H1 (cell line): ENCODE measurements around the gene BSN. TPM values are rescaled to one million over a fixed set of nuclear protein-coding genes. Genes with fewer than 3 reads are reported as not detected.
A peak's percentile ranks its signal among the peaks of the same experiment; 100 is the strongest.

ENCODE experiments used
- CTCF ChIA-PET: fragments of 300-600 bp; sonication (Branson Sonifier 250); formaldehyde crosslinking; loops from one replicate; lab custom pipeline; 2021; ENCODE audit not compliant: partially characterized antibody; lab: Charles Lee
- POLR2A ChIA-PET: fragments of 300-600 bp; sonication (Branson Sonifier 250); formaldehyde crosslinking; loops from one replicate; lab custom pipeline; 2021; ENCODE audit warnings: inconsistent platforms; ENCODE audit not compliant: partially characterized antibody; lab: Charles Lee
- DNase-seq, 2 experiments: peaks; one replicate each; pipeline versions ENCODE4 v3.0.0 to v3.0.0-alpha.2; 2010 to 2022; ENCODE audit warnings: low spot score in 2 of 2, low read depth in 1 of 2, mixed read lengths in 1 of 2
- FAIRE-seq: peaks from 2 replicates; lab custom pipeline; 2011; peaks lifted over from hg19 to GRCh38; lab: Jason Lieb, UNC
- H2AFZ ChIP-seq: 2 replicates; pipeline ENCODE4 v1.8.1; 2012; ENCODE audit warnings: low read length, inconsistent platforms
- H2AK5ac ChIP-seq: 2 replicates; pipeline ENCODE4 v1.6.1; 2013; ENCODE audit warnings: low read depth, low read length
- H2BK120ac ChIP-seq: replicated peaks from 2 replicates; pipeline ENCODE3; 2013; ENCODE audit warnings: low read depth, low read length, inconsistent platforms
- H2BK12ac ChIP-seq: 2 replicates; pipeline ENCODE4 v1.6.1; 2013; ENCODE audit warnings: low read depth, low read length
- H2BK15ac ChIP-seq: 2 replicates; pipeline ENCODE4 v1.6.1; 2013; ENCODE audit warnings: low read length
- H2BK20ac ChIP-seq: 2 replicates; pipeline ENCODE4 v1.6.1; 2013; ENCODE audit warnings: low read length
- H2BK5ac ChIP-seq: 2 replicates; pipeline ENCODE4 v1.6.1; 2013; ENCODE audit warnings: low read depth, low read length
- H3K14ac ChIP-seq: 2 replicates; pipeline ENCODE4 v1.6.1; 2013; ENCODE audit warnings: inconsistent platforms; ENCODE audit not compliant: insufficient read length
- H3K18ac ChIP-seq: 2 replicates; pipeline ENCODE4 v1.6.1; 2013; ENCODE audit warnings: low read length; ENCODE audit errors: extremely low read depth
- H3K23ac ChIP-seq: 2 replicates; pipeline ENCODE4 v1.6.1; 2013; ENCODE audit warnings: inconsistent platforms; ENCODE audit not compliant: insufficient read length
- H3K23me2 ChIP-seq: 2 replicates; pipeline ENCODE4 v1.6.1; 2013; ENCODE audit warnings: low read depth, low read length
- H3K27ac ChIP-seq: 2 replicates; pipeline ENCODE4 v1.6.1; 2011; ENCODE audit warnings: low read depth, low read length, inconsistent platforms
- H3K27me3 ChIP-seq, 4 experiments: replicated peaks in 1 of 4; 1 replicate in 1 of 4; 2 replicates in 3 of 4; pipeline versions ENCODE4 v1.6.1 to v1.8.1; 2011 to 2013; ENCODE audit warnings: low read length in 3 of 4, mild to moderate bottlenecking in 3 of 4, inconsistent platforms in 2 of 4, mixed read lengths in 2 of 4, moderate library complexity in 1 of 4; ENCODE audit not compliant: control insufficient read depth in 3 of 4, insufficient read depth in 3 of 4; ENCODE audit errors: extremely low read depth in 1 of 4
- H3K36me3 ChIP-seq, 4 experiments: 2 replicates each; pipeline versions ENCODE4 v1.6.1 to v1.8.1; 2011 to 2013; ENCODE audit warnings: mild to moderate bottlenecking in 4 of 4, low read length in 3 of 4, moderate library complexity in 2 of 4, control low read depth in 1 of 4, inconsistent platforms in 1 of 4; ENCODE audit not compliant: insufficient read depth in 4 of 4, control insufficient read depth in 2 of 4
- H3K4ac ChIP-seq: replicated peaks from 2 replicates; pipeline ENCODE3; 2013; ENCODE audit warnings: low read length, low read depth, mixed read lengths, inconsistent platforms; ENCODE audit not compliant: insufficient read length
- H3K4me1 ChIP-seq, 4 experiments: replicated peaks in 1 of 4; 1 replicate in 1 of 4; 2 replicates in 3 of 4; pipeline versions ENCODE4 v1.6.1 to v1.8.1; 2011 to 2013; ENCODE audit warnings: low read length in 3 of 4, inconsistent platforms in 2 of 4, mixed read lengths in 1 of 4; ENCODE audit not compliant: insufficient read depth in 4 of 4, control insufficient read depth in 3 of 4
- H3K4me2 ChIP-seq, 2 experiments: 2 replicates each; pipeline versions ENCODE4 v1.6.1 to v1.8.1; 2011 to 2013; ENCODE audit warnings: low read depth in 2 of 2, low read length in 2 of 2, control low read depth in 1 of 2, inconsistent platforms in 1 of 2, mild to moderate bottlenecking in 1 of 2; ENCODE audit not compliant: insufficient read depth in 1 of 2
- H3K4me3 ChIP-seq, 4 experiments: fragments of 200-600, 300-600 bp in 1 of 4; sonication (generic), shearing (Covaris generic), sonication (Bioruptor Twin) in 1 of 4; 2 replicates each; pipeline versions ENCODE4 v1.5.1 to v1.8.1; 2011 to 2016; ENCODE audit warnings: low read length in 4 of 4, low read depth in 3 of 4, control low read depth in 2 of 4, inconsistent platforms in 2 of 4, mild to moderate bottlenecking in 2 of 4, mixed read lengths in 1 of 4, moderate library complexity in 1 of 4; ENCODE audit not compliant: insufficient read depth in 2 of 4; ENCODE audit errors: extremely low read depth in 1 of 4
- H3K56ac ChIP-seq: replicated peaks from 2 replicates; pipeline ENCODE3; 2013; ENCODE audit warnings: low read depth, mild to moderate bottlenecking, mixed read lengths, low read length, inconsistent platforms; ENCODE audit not compliant: insufficient read length
- H3K79me1 ChIP-seq: 2 replicates; pipeline ENCODE4 v1.6.1; 2013; ENCODE audit warnings: low read depth, low read length, control low read depth
- H3K79me2 ChIP-seq, 2 experiments: 2 replicates each; pipeline versions ENCODE4 v1.6.1 to v1.8.1; 2012 to 2013; ENCODE audit warnings: low read length in 2 of 2, mild to moderate bottlenecking in 2 of 2, inconsistent platforms in 1 of 2; ENCODE audit not compliant: insufficient read depth in 2 of 2, control insufficient read depth in 1 of 2
- H3K9ac ChIP-seq, 4 experiments: replicated peaks in 1 of 4; 1 replicate in 1 of 4; 2 replicates in 3 of 4; pipeline versions ENCODE4 v1.6.1 to v1.8.1; 2011 to 2013; ENCODE audit warnings: low read depth in 3 of 4, low read length in 3 of 4, control low read depth in 2 of 4, mild to moderate bottlenecking in 2 of 4, moderate library complexity in 2 of 4, inconsistent platforms in 1 of 4; ENCODE audit errors: extremely low read depth in 1 of 4
- H3K9me3 ChIP-seq, 2 experiments: 2 replicates each; pipeline versions ENCODE4 v1.6.1 to v1.8.1; 2012 to 2013; ENCODE audit warnings: mild to moderate bottlenecking in 2 of 2, moderate library complexity in 2 of 2, control low read depth in 1 of 2, inconsistent platforms in 1 of 2, low read depth in 1 of 2, low read length in 1 of 2, mixed read lengths in 1 of 2; ENCODE audit not compliant: insufficient read depth in 2 of 2
- H4K20me1 ChIP-seq, 2 experiments: replicated peaks in 1 of 2; 2 replicates each; pipeline versions ENCODE3 to v1.8.1; 2011 to 2013; ENCODE audit warnings: inconsistent platforms in 2 of 2, low read length in 2 of 2, mild to moderate bottlenecking in 1 of 2; ENCODE audit not compliant: insufficient read depth in 2 of 2, control insufficient read depth in 1 of 2
- H4K5ac ChIP-seq: 2 replicates; pipeline ENCODE4 v1.6.1; 2013; ENCODE audit warnings: low read length, low read depth, mixed read lengths, inconsistent platforms; ENCODE audit not compliant: insufficient read length
- H4K8ac ChIP-seq: 2 replicates; pipeline ENCODE4 v1.8.0; 2013; ENCODE audit warnings: mild to moderate bottlenecking, moderate library complexity, low read length, inconsistent platforms; ENCODE audit not compliant: insufficient read depth; ENCODE audit errors: extremely low read depth
- H4K91ac ChIP-seq: replicated peaks from 2 replicates; pipeline ENCODE3; 2013; ENCODE audit warnings: low read length, mixed read lengths, inconsistent platforms; ENCODE audit not compliant: insufficient read length
- CBX5 ChIP-seq: fragments of 300-800, 300-1000 bp; sonication (generic); IDR thresholded peaks from 2 replicates; pipeline ENCODE4 v1.7.1; 2016; ENCODE audit warnings: antibody characterized with exemption, low read length, low read depth
- CHD1 ChIP-seq: IDR thresholded peaks from 2 replicates; pipeline ENCODE4 v1.6.1; 2012; ENCODE audit warnings: low read depth, low read length, improper control_type of control experiment
- CTBP2 ChIP-seq: IDR thresholded peaks from 2 replicates; pipeline ENCODE4 v1.7.0; 2011; ENCODE audit warnings: borderline replicate concordance, mild to moderate bottlenecking, moderate library complexity, mixed read lengths, low read length; ENCODE audit not compliant: insufficient read depth, insufficient read length
- EP300 ChIP-seq, 2 experiments: IDR thresholded peaks; 1 replicate in 1 of 2; 2 replicates in 1 of 2; pipeline ENCODE4 v1.6.1; 2011 to 2012; ENCODE audit warnings: low read depth in 2 of 2, low read length in 2 of 2, mild to moderate bottlenecking in 2 of 2, borderline replicate concordance in 1 of 2, inconsistent platforms in 1 of 2, moderate library complexity in 1 of 2
- GABPA ChIP-seq: IDR thresholded peaks from 2 replicates; pipeline ENCODE4 v1.6.1; 2011; ENCODE audit warnings: mild to moderate bottlenecking, low read length, moderate library complexity, borderline replicate concordance; ENCODE audit not compliant: insufficient read depth
- HDAC6 ChIP-seq: IDR thresholded peaks from one replicate; pipeline ENCODE4 v1.7.1; 2012; ENCODE audit warnings: low read depth, mild to moderate bottlenecking, inconsistent platforms, low read length, moderate library complexity
- JUND ChIP-seq: IDR thresholded peaks from 2 replicates; pipeline ENCODE4 v1.6.1; 2011; ENCODE audit warnings: mild to moderate bottlenecking, improper control_type of control experiment, low read length
- KDM4A ChIP-seq: IDR thresholded peaks from one replicate; pipeline ENCODE4 v1.7.1; 2012; ENCODE audit warnings: low read depth, mild to moderate bottlenecking, moderate library complexity, low read length, inconsistent platforms; ENCODE audit not compliant: severe bottlenecking
- KDM5A ChIP-seq: fragments of 200-600 bp; IDR thresholded peaks from 2 replicates; pipeline ENCODE4 v1.7.1; 2012; ENCODE audit warnings: mild to moderate bottlenecking, low read length, inconsistent platforms, mixed read lengths
- NRF1 ChIP-seq: IDR thresholded peaks from 2 replicates; pipeline ENCODE4 v1.6.1; 2011; ENCODE audit warnings: mild to moderate bottlenecking, low read depth, low read length, improper control_type of control experiment
- SIX5 ChIP-seq: IDR thresholded peaks from 2 replicates; pipeline ENCODE4 v1.6.1; 2011; ENCODE audit warnings: mild to moderate bottlenecking, low read depth, low read length
- TEAD4 ChIP-seq: IDR thresholded peaks from 2 replicates; pipeline ENCODE4 v1.6.1; 2012; ENCODE audit warnings: low read depth, low read length, inconsistent platforms, mixed read lengths
- WGBS, 2 experiments: shearing (Covaris generic) in 1 of 2; methylation state at CpG; one replicate each; pipeline versions ENCODE4 v1.1.6 to v1.1.7; 2013 to 2015; ENCODE audit warnings: low lambda C conversion rate in 2 of 2, mixed read lengths in 2 of 2, inconsistent platforms in 1 of 2, low coverage in 1 of 2, missing lambda C conversion rate in 1 of 2; ENCODE audit not compliant: insufficient replicate concordance in 2 of 2, insufficient coverage in 1 of 2, insufficient read length in 1 of 2; ENCODE audit errors: extremely low coverage in 1 of 2, missing lambda C conversion rate in 1 of 2; 5-methylcytosine and 5-hydroxymethylcytosine counted together
- polyA plus RNA-seq, 7 experiments: library from polyadenylated mRNA; depleted of rRNA in 3 of 7; stranded (reverse) in 5 of 7; unstranded in 2 of 7; fragments of >200 nt in 5 of 7; fragments of 200-250 nt in 2 of 7; gene quantifications; 1 replicate in 5 of 7; 2 replicates in 1 of 7; 4 replicates in 1 of 7; pipeline versions ENCODE4 v1.2.1 to v1.2.3, GENCODE V29; 2011 to 2013; ENCODE audit warnings: missing spikeins in 2 of 7, mixed read lengths in 2 of 7
- total RNA-seq: library from RNA; stranded (reverse); fragmentation: NEBNext Ultra II Directional; extraction: Animal tissue kit (Norgen Biotek cat#: 25700); gene quantifications from 2 replicates; pipeline ENCODE4 v1.2.1, GENCODE V29; 2021

The BSN gene
- total and polyA plus RNA-seq, 2 of the 8 experiments (the other 6 are each of a cell fraction or from before 2014, with no cell fraction given), result 0.60 to 3.0 TPM

GRCh38 chr3:49666592-49666991 is 112.3 kb downstream of the BSN start:
- Histone ChIP-seq H2AFZ (no peak overlapping the region), H3K79me2 (no peaks in the 10 kb centered on the region), H2BK20ac (no peak overlapping the region), H2AK5ac (no peak overlapping the region), H3K36me3 (no peaks in the 10 kb centered on the region), H3K4me2 (no peak overlapping the region), H3K27ac (no peak overlapping the region), H3K14ac (no peak overlapping the region), H2BK5ac (no peak overlapping the region), H3K9me3 (no peaks in the 10 kb centered on the region), H3K18ac (no peak overlapping the region), H3K27me3 (no peaks in the 10 kb centered on the region), H3K23ac (no peak overlapping the region), H3K4me1 (peaks cover 0 to 8% (median under 1%) of the 10 kb centered on the region in 4 experiments; a peak in 1 of 7 replicates), H4K20me1 (no peaks in the 10 kb centered on the region), H3K9ac (no peak overlapping the region), H4K5ac (no peak overlapping the region), H3K4ac (no peak overlapping the region), H2BK12ac (no peak overlapping the region), H4K8ac (no peak overlapping the region), H3K4me3 (no peak overlapping the region), H2BK120ac (no peak overlapping the region), H3K23me2 (no peaks in the 10 kb centered on the region), H4K91ac (no peak overlapping the region), H2BK15ac (0 out of 2 replicates have a peak overlapping the region, but pooled peaks have one; percentile 77), H3K56ac (no peak overlapping the region), H3K79me1 (no peaks in the 10 kb centered on the region)
- no peak for TF ChIP-seq JUND
- TF ChIP-seq CHD1, result no peak
- TF ChIP-seq CBX5, result no peak
- TF ChIP-seq EP300 (IDR thresholded peaks at IDR 0.05; ENCODE audit: borderline replicate concordance in 1 of 2, low read depth in 2 of 2, low read length in 2 of 2), result no peak
- no peak for TF ChIP-seq HDAC6
- TF ChIP-seq SIX5, result no peak
- TF ChIP-seq NRF1, result no peak
- no peak for TF ChIP-seq TEAD4
- TF ChIP-seq GABPA, result no peak
- no peak for TF ChIP-seq KDM5A
- TF ChIP-seq CTBP2, result no peak
- no peak for TF ChIP-seq KDM4A
- ChIA-PET POLR2A (interaction anchor here (0.7 to 1.5 kb wide), 4 partner anchors 19 to 255 kb away, joined by 3 to 6 read pairs (median 3); partner anchors contain the start of genes RHOA and TCTA), CTCF (interaction anchor here (0.6 to 2.4 kb wide), 11 partner anchors 10 to 129 kb away, joined by 3 to 20 read pairs (median 4); no protein-coding TSS in a partner anchor)
- 79% methylated on average over 8 of the region's 8 CpGs; no CpG with 5 or more reads in 1 of the 2 experiments for WGBS, 2 experiments
- DNase-seq, result no peak
- FAIRE-seq, result no peak
